ENCODE data around the gene PDE5A. TPM values are rescaled to one million over a fixed set of nuclear protein-coding genes. Genes with fewer than 3 reads are reported as not detected.

PDE5A gene
- polyA plus RNA-seq, 3 donors = 0.80 to 0.82 TPM; not detected in 1

- no peaks in the 10 kb centered on the region for H3K4me1 ChIP-seq (ENCODE audit: control insufficient read depth in 1 of 2, insufficient read depth in 2 of 2, low read length in 2 of 2)
- Mint-ChIP-seq H3K27me3 (ENCODE audit: low read depth in 3 of 3) (peaks cover 1 to 3% (median 2%) of the 10 kb centered on the region in 3 donors), H3K4me1 (no peaks in the 10 kb centered on the region), H3K27ac (no peak overlapping the region), H3K9me3 (peaks cover 0 to 2% (median 0%) of the 10 kb centered on the region in 7 donors), H3K4me3 (no peak overlapping the region), H3K36me3 (no peaks in the 10 kb centered on the region)
- intact Hi-C loops (cut with micrococcal nuclease) = no loop called here
- TF ChIP-seq CTCF (IDR thresholded peaks at IDR 0.05) = no peak
- no peaks in the 10 kb centered on the region for H3K27me3 ChIP-seq (ENCODE audit: control insufficient read depth in 2 of 2, insufficient read depth in 2 of 2, low read length in 2 of 2)
- H3K79me2 ChIP-seq (ENCODE audit: insufficient read depth, low read length) = no peaks in the 10 kb centered on the region
- H3K36me3 ChIP-seq (replicated peaks in 1 of 2; ENCODE audit: control insufficient read depth in 1 of 2, insufficient read depth in 2 of 2, low read length in 2 of 2) = no peaks in the 10 kb centered on the region
- DNase-seq = no peak
- no CpG with 5 or more reads among the region's 1 CpG for WGBS (ENCODE audit: insufficient coverage)
- H2AFZ ChIP-seq (ENCODE audit: insufficient read depth, low read depth, low read length, poor library complexity, severe bottlenecking) = no peak overlapping the region
- H3K9ac ChIP-seq (ENCODE audit: insufficient read depth, low read length, poor library complexity, severe bottlenecking) = no peak overlapping the region
- H3K9me3 ChIP-seq (replicated peaks in 1 of 2; ENCODE audit: control insufficient read depth in 1 of 2, insufficient read depth in 1 of 2, low read length in 2 of 2) = no peaks in the 10 kb centered on the region
- no peak overlapping the region for H3K27ac ChIP-seq (ENCODE audit: low read depth in 1 of 2, low read length in 2 of 2)
- no peak overlapping the region for H3K4me3 ChIP-seq (replicated peaks in 1 of 3; ENCODE audit: low read depth in 2 of 3, low read length in 3 of 3)
- no peaks in the 10 kb centered on the region for H4K20me1 ChIP-seq (ENCODE audit: insufficient read depth, low read length)
- H3K4me2 ChIP-seq (replicated peaks; ENCODE audit: extremely low read depth, low read length, poor library complexity, severe bottlenecking) = no peak overlapping the region
Observed at GRCh38 chr4:119592830-119593229, 35.8 kb downstream of the PDE5A start.

- no peaks in the 10 kb centered on the region for H4K20me1 ChIP-seq (ENCODE audit: insufficient read depth, low read length)
- no peaks in the 10 kb centered on the region for H3K9me3 ChIP-seq (replicated peaks in 1 of 2; ENCODE audit: control insufficient read depth in 1 of 2, insufficient read depth in 1 of 2, low read length in 2 of 2)
- no peak for DNase-seq
- H3K4me3 ChIP-seq (replicated peaks in 1 of 3; ENCODE audit: low read depth in 2 of 3, low read length in 3 of 3) = no peak overlapping the region
- H3K4me1 ChIP-seq (ENCODE audit: control insufficient read depth in 1 of 2, insufficient read depth in 2 of 2, low read length in 2 of 2) = no peaks in the 10 kb centered on the region
- no peaks in the 10 kb centered on the region for H3K36me3 ChIP-seq (replicated peaks in 1 of 2; ENCODE audit: control insufficient read depth in 1 of 2, insufficient read depth in 2 of 2, low read length in 2 of 2)
- no peak for TF ChIP-seq CTCF (IDR thresholded peaks at IDR 0.05)
- Mint-ChIP-seq H3K4me3 (no peak overlapping the region), H3K9me3 (peaks cover 0 to 1% (median 0%) of the 10 kb centered on the region in 7 donors), H3K27me3 (ENCODE audit: low read depth in 3 of 3) (peaks cover 1 to 8% (median 2%) of the 10 kb centered on the region in 3 donors), H3K27ac (no peak overlapping the region), H3K36me3 (no peaks in the 10 kb centered on the region), H3K4me1 (no peaks in the 10 kb centered on the region)
- H3K79me2 ChIP-seq (ENCODE audit: insufficient read depth, low read length) = no peaks in the 10 kb centered on the region
- no peak overlapping the region for H3K27ac ChIP-seq (ENCODE audit: low read depth in 1 of 2, low read length in 2 of 2)
- no peak overlapping the region for H2AFZ ChIP-seq (ENCODE audit: insufficient read depth, low read depth, low read length, poor library complexity, severe bottlenecking)
- no peak overlapping the region for H3K9ac ChIP-seq (ENCODE audit: insufficient read depth, low read length, poor library complexity, severe bottlenecking)
- no peaks in the 10 kb centered on the region for H3K27me3 ChIP-seq (ENCODE audit: control insufficient read depth in 2 of 2, insufficient read depth in 2 of 2, low read length in 2 of 2)
- no peak overlapping the region for H3K4me2 ChIP-seq (replicated peaks; ENCODE audit: extremely low read depth, low read length, poor library complexity, severe bottlenecking)
- intact Hi-C loops (cut with micrococcal nuclease) = no loop called here
Observed at GRCh38 chr4:119589165-119589564, 39.4 kb downstream of the PDE5A start.

All from CD14-positive monocyte (primary cell).